Right cardiac atrium (tissue), 5 donors: ENCODE data around the gene ZBTB12. TPM values are rescaled to one million over a fixed set of nuclear protein-coding genes. Genes with fewer than 3 reads are reported as not detected.

Experiments used
- polyA plus RNA-seq: library from polyadenylated mRNA; stranded (reverse); fragments of 200-250 nt; gene quantifications from one replicate; pipeline ENCODE4 v1.2.3, GENCODE V29; 2013
- total RNA-seq, 4 donors: library from RNA; stranded (reverse); fragmentation: NEBNext Ultra II Directional; extraction: Animal tissue kit (Norgen Biotek cat#: 25700); gene quantifications; one replicate each; pipeline ENCODE4 v1.2.1, GENCODE V29; 2021
- donor health status: healthy with polysubstance abuse.
- donor health status: DM: no; HTN: yes; CAD: no.
- donor health status: DM: no; HTN: no; CAD: no.
- donor health status: DM: no; HTN: yes; CAD: no; lungs with severe emphysema.
- donor health status: DM: yes; HTN: yes; CAD: no.

ZBTB12 gene
- total and polyA plus RNA-seq, 5 donors = 1.6 to 5.0 (median 3.0) TPM

Other genes starting within 250 kb of the ZBTB12 start
Only the 30 nearest of the 37 such genes appear.
- gene LY6G5C, start 221.0 kb downstream of the ZBTB12 start, total RNA-seq = 1 to 10 TPM; 2.1 to 3.8 (median 2.3) TPM
- 5.0 TPM for gene LY6G5C, start 221.0 kb downstream of the ZBTB12 start, polyA plus RNA-seq
- 10 to 100 TPM; 28.4 to 37.0 (median 31.7) TPM for gene ABHD16A, start 198.8 kb downstream of the ZBTB12 start, total RNA-seq
- gene ABHD16A, start 198.8 kb downstream of the ZBTB12 start, polyA plus RNA-seq = 28.1 TPM
- not detected for gene LY6G6F, start 195.2 kb downstream of the ZBTB12 start, total RNA-seq
- gene LY6G6F, start 195.2 kb downstream of the ZBTB12 start, polyA plus RNA-seq = not detected
- gene LY6G6D, start 186.7 kb downstream of the ZBTB12 start, total RNA-seq = not detected
- not detected for gene LY6G6D, start 186.7 kb downstream of the ZBTB12 start, polyA plus RNA-seq
- gene LY6G6C, start 180.3 kb downstream of the ZBTB12 start, total RNA-seq = not detected
- gene LY6G6C, start 180.3 kb downstream of the ZBTB12 start, polyA plus RNA-seq = 0.18 TPM
- under 1 TPM in 3 of 4 donors, not detected in 1; 0.31 to 0.37 (median 0.35) TPM for gene MPIG6B, start 178.7 kb downstream of the ZBTB12 start, total RNA-seq
- gene MPIG6B, start 178.7 kb downstream of the ZBTB12 start, polyA plus RNA-seq = 0.20 TPM
- 10 to 100 TPM; 42.4 to 55.6 (median 49.3) TPM for gene DDAH2, start 172.8 kb downstream of the ZBTB12 start, total RNA-seq
- 57.4 TPM for gene DDAH2, start 172.8 kb downstream of the ZBTB12 start, polyA plus RNA-seq
- 100 to 1,000 TPM in 3 of 4 donors, 10 to 100 TPM in 1; 99.4 to 153 (median 116) TPM for gene CLIC1, start 165.6 kb downstream of the ZBTB12 start, total RNA-seq
- gene CLIC1, start 165.6 kb downstream of the ZBTB12 start, polyA plus RNA-seq = 116 TPM
- 1 to 10 TPM; 2.6 to 3.2 (median 3.0) TPM for gene MSH5, start 162.1 kb downstream of the ZBTB12 start, total RNA-seq
- gene MSH5, start 162.1 kb downstream of the ZBTB12 start, polyA plus RNA-seq = 1.8 TPM
- gene SAPCD1, start 139.4 kb downstream of the ZBTB12 start, total RNA-seq = under 1 TPM in 1 of 4 donors, not detected in 3; 0.50 TPM
- 0.25 TPM for gene SAPCD1, start 139.4 kb downstream of the ZBTB12 start, polyA plus RNA-seq
- 10 to 100 TPM in 1 of 4 donors, 1 to 10 TPM in 3; 3.4 to 12.8 (median 8.2) TPM for gene VWA7, start 124.8 kb downstream of the ZBTB12 start, total RNA-seq
- gene VWA7, start 124.8 kb downstream of the ZBTB12 start, polyA plus RNA-seq = 3.2 TPM
- gene VARS1, start 106.3 kb downstream of the ZBTB12 start, total RNA-seq = 10 to 100 TPM; 21.7 to 30.6 (median 26.9) TPM
- 14.8 TPM for gene VARS1, start 106.3 kb downstream of the ZBTB12 start, polyA plus RNA-seq
- gene LSM2, start 95.1 kb downstream of the ZBTB12 start, total RNA-seq = 10 to 100 TPM; 22.8 to 27.3 (median 23.8) TPM
- 27.0 TPM for gene LSM2, start 95.1 kb downstream of the ZBTB12 start, polyA plus RNA-seq
- 1 to 10 TPM; 1.6 to 2.8 (median 2.2) TPM for gene HSPA1L, start 86.8 kb downstream of the ZBTB12 start, total RNA-seq
- gene HSPA1L, start 86.8 kb downstream of the ZBTB12 start, polyA plus RNA-seq = 2.0 TPM
- gene HSPA1A, start 86.5 kb downstream of the ZBTB12 start, total RNA-seq = 100 to 1,000 TPM; 167 to 328 (median 273) TPM
- 321 TPM for gene HSPA1A, start 86.5 kb downstream of the ZBTB12 start, polyA plus RNA-seq
- gene HSPA1B, start 74.3 kb downstream of the ZBTB12 start, total RNA-seq = 100 to 1,000 TPM; 110 to 299 (median 197) TPM
- gene HSPA1B, start 74.3 kb downstream of the ZBTB12 start, polyA plus RNA-seq = 114 TPM
- 10 to 100 TPM; 18.5 to 28.2 (median 22.7) TPM for gene NEU1, start 39.3 kb downstream of the ZBTB12 start, total RNA-seq
- 26.0 TPM for gene NEU1, start 39.3 kb downstream of the ZBTB12 start, polyA plus RNA-seq
- gene SLC44A4, start 23.1 kb downstream of the ZBTB12 start, total RNA-seq = not detected
- 0.05 TPM for gene SLC44A4, start 23.1 kb downstream of the ZBTB12 start, polyA plus RNA-seq
- gene EHMT2, start 4.4 kb downstream of the ZBTB12 start, total RNA-seq = 10 to 100 TPM; 13.5 to 24.0 (median 20.0) TPM
- 15.7 TPM for gene EHMT2, start 4.4 kb downstream of the ZBTB12 start, polyA plus RNA-seq
- 10 to 100 TPM; 10.9 to 19.8 (median 12.0) TPM for gene C2, start 25.6 kb upstream of the ZBTB12 start, total RNA-seq
- gene C2, start 25.6 kb upstream of the ZBTB12 start, polyA plus RNA-seq = 3.0 TPM
- 10 to 100 TPM; 14.2 to 34.2 (median 24.2) TPM for gene CFB, start 44.0 kb upstream of the ZBTB12 start, total RNA-seq
- 10.4 TPM for gene CFB, start 44.0 kb upstream of the ZBTB12 start, polyA plus RNA-seq
- 10 to 100 TPM; 49.2 to 53.1 (median 50.9) TPM for gene NELFE, start 56.9 kb upstream of the ZBTB12 start, total RNA-seq
- 45.8 TPM for gene NELFE, start 56.9 kb upstream of the ZBTB12 start, polyA plus RNA-seq
- 10 to 100 TPM; 36.5 to 43.1 (median 37.0) TPM for gene SKIC2, start 57.1 kb upstream of the ZBTB12 start, total RNA-seq
- 28.9 TPM for gene SKIC2, start 57.1 kb upstream of the ZBTB12 start, polyA plus RNA-seq
- gene DXO, start 70.1 kb upstream of the ZBTB12 start, total RNA-seq = 10 to 100 TPM; 12.0 to 17.2 (median 16.1) TPM
- 16.9 TPM for gene DXO, start 70.1 kb upstream of the ZBTB12 start, polyA plus RNA-seq
- gene C4A, start 80.0 kb upstream of the ZBTB12 start, total RNA-seq = 100 to 1,000 TPM in 3 of 4 donors, 10 to 100 TPM in 1; 91.0 to 154 (median 139) TPM
- 40.7 TPM for gene C4A, start 80.0 kb upstream of the ZBTB12 start, polyA plus RNA-seq
- 100 to 1,000 TPM in 3 of 4 donors, 10 to 100 TPM in 1; 86.0 to 163 (median 139) TPM for gene C4B, start 112.7 kb upstream of the ZBTB12 start, total RNA-seq
- 41.2 TPM for gene C4B, start 112.7 kb upstream of the ZBTB12 start, polyA plus RNA-seq
- gene CYP21A2, start 136.3 kb upstream of the ZBTB12 start, total RNA-seq = 1 to 10 TPM in 1 of 4 donors, under 1 TPM in 2, not detected in 1; 0.47 to 3.2 (median 0.51) TPM
- 0.48 TPM for gene CYP21A2, start 136.3 kb upstream of the ZBTB12 start, polyA plus RNA-seq
- gene TNXB, start 207.3 kb upstream of the ZBTB12 start, total RNA-seq = 100 to 1,000 TPM in 3 of 4 donors, 10 to 100 TPM in 1; 77.9 to 182 (median 115) TPM
- gene TNXB, start 207.3 kb upstream of the ZBTB12 start, polyA plus RNA-seq = 99.0 TPM
- 10 to 100 TPM; 35.2 to 44.9 (median 38.5) TPM for gene ATF6B, start 226.2 kb upstream of the ZBTB12 start, total RNA-seq
- gene ATF6B, start 226.2 kb upstream of the ZBTB12 start, polyA plus RNA-seq = 29.2 TPM
- 1 to 10 TPM; 2.9 to 3.6 (median 3.1) TPM for gene FKBPL, start 228.2 kb upstream of the ZBTB12 start, total RNA-seq
- 3.5 TPM for gene FKBPL, start 228.2 kb upstream of the ZBTB12 start, polyA plus RNA-seq